Measurements from ENCODE around the gene ZNF536. TPM values are rescaled to one million over a fixed set of nuclear protein-coding genes. Genes with fewer than 3 reads are reported as not detected.

Gene ZNF536
- total and polyA plus RNA-seq, 2 of the 13 experiments (the other 11 are each of a cell fraction or from before 2014, with no cell fraction given): not detected

DNA sequence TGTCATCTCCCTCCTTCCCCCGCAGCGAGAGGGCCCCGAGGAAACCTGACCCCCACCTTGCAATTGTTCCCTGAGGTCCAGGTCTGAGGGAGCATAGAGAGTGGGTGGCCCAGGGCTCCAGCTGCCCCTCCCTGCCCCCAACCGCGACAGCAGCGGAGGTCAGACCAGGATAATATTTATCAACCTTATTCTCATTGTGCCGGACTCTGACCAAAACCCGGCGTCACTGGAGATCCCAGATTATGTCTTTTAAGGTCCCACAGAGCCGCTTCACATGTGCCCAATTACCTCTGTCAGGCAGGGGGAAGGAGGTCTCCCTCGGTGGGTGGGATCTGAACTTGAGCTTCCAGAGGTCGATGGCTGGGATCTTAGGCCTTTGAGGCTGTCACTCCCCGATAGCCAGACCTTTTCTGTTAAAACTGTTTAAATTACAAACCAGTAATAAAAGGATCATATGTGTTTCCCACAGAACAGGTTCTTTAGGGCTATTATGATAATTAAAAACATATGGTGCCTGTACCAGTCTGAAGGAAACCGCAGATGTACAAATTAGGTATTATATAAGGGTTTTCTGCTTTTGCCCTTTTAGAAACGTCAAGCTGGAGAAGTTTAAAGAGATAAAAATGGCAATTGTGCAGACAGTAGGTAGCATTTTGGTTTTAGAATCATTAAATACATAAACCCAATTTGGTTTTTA is 195.5 kb downstream of the ZNF536 start (continued):
- TF ChIP-seq TBP (CRISPR knock-in tag; IDR thresholded peaks at IDR 0.05) (no peak), EHMT2 (IDR thresholded peaks at IDR 0.05; ENCODE audit: borderline replicate concordance, low read depth, low read length) (no peak), FOXK1 (CRISPR knock-in tag; IDR thresholded peaks at IDR 0.05; ENCODE audit: borderline replicate concordance, low read depth) (no peak), FOSL2 (CRISPR knock-in tag; IDR thresholded peaks at IDR 0.05) (no peak)

DNA sequence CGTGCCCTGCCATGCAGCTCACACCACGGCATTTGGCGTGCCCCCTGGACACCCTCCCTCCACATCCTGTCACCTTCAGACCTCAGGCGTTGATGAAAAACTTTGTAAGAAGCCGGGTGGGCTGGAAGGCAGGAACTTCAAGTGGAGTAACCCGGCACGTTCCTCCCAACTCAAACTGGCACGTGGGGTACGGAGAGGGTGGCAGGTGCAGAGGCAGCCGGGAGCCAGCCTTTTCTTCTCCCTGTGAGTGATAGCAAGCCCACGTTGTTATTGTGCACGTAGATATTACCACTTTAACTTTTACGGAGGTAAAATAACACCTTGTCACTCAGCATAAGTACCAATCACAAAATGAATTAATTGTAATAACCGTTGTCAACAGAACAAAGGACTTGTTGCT is 198.0 kb downstream of the ZNF536 start:
- Histone ChIP-seq H3K4me2 (ENCODE audit: low read depth, low read length) (no peak overlapping the region), H3K9ac (ENCODE audit: insufficient read depth, low read depth, low read length) (no peak overlapping the region), H3K79me2 (ENCODE audit: insufficient read depth, low read length) (no peaks in the 10 kb centered on the region), H3K27me3 (ENCODE audit: control insufficient read depth in 1 of 2, insufficient read depth in 2 of 2, low read length in 2 of 2) (peaks cover 0 to 6% of the 10 kb centered on the region in 2 experiments; a peak in 1 of 5 replicates), H3K4me3 (replicated peaks in 1 of 3; ENCODE audit: insufficient read depth in 1 of 3, low read depth in 2 of 3, low read length in 3 of 3) (no peak overlapping the region), H3K4me1 (ENCODE audit: insufficient read depth, low read length) (no peaks in the 10 kb centered on the region), H4K20me1 (ENCODE audit: insufficient read depth, low read length) (no peaks in the 10 kb centered on the region), H3K9me3 (ENCODE audit: low read length) (no peaks in the 10 kb centered on the region), H2AFZ (ENCODE audit: low read length) (no peak overlapping the region), H3K36me3 (replicated peaks in 1 of 2; ENCODE audit: control insufficient read depth in 1 of 2, insufficient read depth in 2 of 2, low read length in 2 of 2) (no peaks in the 10 kb centered on the region), H3K27ac (ENCODE audit: extremely low read length, insufficient read depth, low read length) (no peak overlapping the region)
- intact Hi-C loops (cut with micrococcal nuclease; ENCODE audit: unreplicated experiment) (no loop called here), in situ Hi-C loops (cut with HindIII; ENCODE audit: extremely low pct_ligation_motif_present, low pct_unique_long_range_greater_than_20kb) (no loop called here)
- DNase-seq (ENCODE audit: low spot score): no peak
- CTCF ChIA-PET (ENCODE audit: low intra/inter-chr PET ratio, low total read pairs): no interaction called here
- WGBS (ENCODE audit: low lambda C conversion rate): 10% methylated on average over 10 of the region's 14 CpGs
- FAIRE-seq: no peak
- no peak for ATAC-seq
- POLR2A ChIA-PET: no interaction called here
- BruUV-seq (replicated peaks): no TSS peak
- TF ChIP-seq ZNF552 (CRISPR knock-in tag; IDR thresholded peaks at IDR 0.05; ENCODE audit: borderline replicate concordance): no peak
- no peak for TF ChIP-seq ZNF431 (CRISPR knock-in tag; IDR thresholded peaks at IDR 0.05; ENCODE audit: borderline replicate concordance, low read depth)
- no peak for TF ChIP-seq FOXA1 (IDR thresholded peaks at IDR 0.05)
- no peak for TF ChIP-seq FOXA1 (CRISPR knock-in tag; IDR thresholded peaks at IDR 0.05)
- no peak for TF ChIP-seq ZNF773 (CRISPR knock-in tag; IDR thresholded peaks at IDR 0.05; ENCODE audit: borderline replicate concordance)
- TF ChIP-seq HNRNPH1 (optimal IDR thresholded peaks at IDR 0.05; ENCODE audit: low read depth, low read length): no peak
- TF ChIP-seq SRSF1 (optimal IDR thresholded peaks at IDR 0.05; ENCODE audit: low read depth, low read length): no peak
- no peak for TF ChIP-seq KDM5B (CRISPR knock-in tag; IDR thresholded peaks at IDR 0.05; ENCODE audit: borderline replicate concordance)
- TF ChIP-seq, protein P1, sequence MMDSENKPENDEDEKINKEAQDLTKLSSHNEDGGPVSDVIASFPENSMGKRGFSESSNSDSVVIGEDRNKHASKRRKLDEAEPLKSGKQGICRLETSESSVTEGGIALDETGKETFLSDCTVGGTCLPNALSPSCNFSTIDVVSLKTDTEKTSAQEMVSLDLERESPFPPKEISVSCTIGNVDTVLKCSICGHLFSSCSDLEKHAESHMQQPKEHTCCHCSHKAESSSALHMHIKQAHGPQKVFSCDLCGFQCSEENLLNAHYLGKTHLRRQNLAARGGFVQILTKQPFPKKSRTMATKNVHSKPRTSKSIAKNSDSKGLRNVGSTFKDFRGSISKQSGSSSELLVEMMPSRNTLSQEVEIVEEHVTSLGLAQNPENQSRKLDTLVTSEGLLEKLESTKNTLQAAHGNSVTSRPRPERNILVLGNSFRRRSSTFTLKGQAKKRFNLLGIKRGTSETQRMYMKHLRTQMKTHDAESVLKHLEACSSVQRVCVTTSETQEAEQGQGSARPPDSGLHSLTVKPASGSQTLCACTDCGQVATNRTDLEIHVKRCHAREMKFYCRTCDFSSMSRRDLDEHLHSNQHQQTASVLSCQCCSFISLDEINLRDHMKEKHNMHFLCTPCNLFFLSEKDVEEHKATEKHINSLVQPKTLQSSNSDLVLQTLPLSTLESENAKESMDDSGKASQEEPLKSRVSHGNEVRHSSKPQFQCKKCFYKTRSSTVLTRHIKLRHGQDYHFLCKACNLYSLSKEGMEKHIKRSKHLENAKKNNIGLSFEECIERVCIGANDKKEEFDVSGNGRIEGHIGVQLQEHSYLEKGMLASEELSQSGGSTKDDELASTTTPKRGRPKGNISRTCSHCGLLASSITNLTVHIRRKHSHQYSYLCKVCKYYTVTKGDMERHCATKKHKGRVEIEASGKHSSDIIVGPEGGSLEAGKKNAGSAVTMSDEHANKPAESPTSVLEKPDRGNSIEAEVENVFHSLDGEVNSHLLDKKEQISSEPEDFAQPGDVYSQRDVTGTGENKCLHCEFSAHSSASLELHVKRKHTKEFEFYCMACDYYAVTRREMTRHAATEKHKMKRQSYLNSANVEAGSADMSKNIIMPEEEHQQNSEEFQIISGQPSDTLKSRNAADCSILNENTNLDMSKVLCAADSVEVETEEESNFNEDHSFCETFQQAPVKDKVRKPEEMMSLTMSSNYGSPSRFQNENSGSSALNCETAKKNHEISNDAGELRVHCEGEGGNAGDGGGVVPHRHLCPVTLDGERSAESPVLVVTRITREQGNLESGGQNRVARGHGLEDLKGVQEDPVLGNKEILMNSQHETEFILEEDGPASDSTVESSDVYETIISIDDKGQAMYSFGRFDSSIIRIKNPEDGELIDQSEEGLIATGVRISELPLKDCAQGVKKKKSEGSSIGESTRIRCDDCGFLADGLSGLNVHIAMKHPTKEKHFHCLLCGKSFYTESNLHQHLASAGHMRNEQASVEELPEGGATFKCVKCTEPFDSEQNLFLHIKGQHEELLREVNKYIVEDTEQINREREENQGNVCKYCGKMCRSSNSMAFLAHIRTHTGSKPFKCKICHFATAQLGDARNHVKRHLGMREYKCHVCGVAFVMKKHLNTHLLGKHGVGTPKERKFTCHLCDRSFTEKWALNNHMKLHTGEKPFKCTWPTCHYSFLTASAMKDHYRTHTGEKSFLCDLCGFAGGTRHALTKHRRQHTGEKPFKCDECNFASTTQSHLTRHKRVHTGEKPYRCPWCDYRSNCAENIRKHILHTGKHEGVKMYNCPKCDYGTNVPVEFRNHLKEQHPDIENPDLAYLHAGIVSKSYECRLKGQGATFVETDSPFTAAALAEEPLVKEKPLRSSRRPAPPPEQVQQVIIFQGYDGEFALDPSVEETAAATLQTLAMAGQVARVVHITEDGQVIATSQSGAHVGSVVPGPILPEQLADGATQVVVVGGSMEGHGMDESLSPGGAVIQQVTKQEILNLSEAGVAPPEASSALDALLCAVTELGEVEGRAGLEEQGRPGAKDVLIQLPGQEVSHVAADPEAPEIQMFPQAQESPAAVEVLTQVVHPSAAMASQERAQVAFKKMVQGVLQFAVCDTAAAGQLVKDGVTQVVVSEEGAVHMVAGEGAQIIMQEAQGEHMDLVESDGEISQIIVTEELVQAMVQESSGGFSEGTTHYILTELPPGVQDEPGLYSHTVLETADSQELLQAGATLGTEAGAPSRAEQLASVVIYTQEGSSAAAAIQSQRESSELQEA (CRISPR knock-in tag; IDR thresholded peaks at IDR 0.05; ENCODE audit: not compliant biosample characterization): no peak
- no peak for TF ChIP-seq ZNF644 (CRISPR knock-in tag; IDR thresholded peaks at IDR 0.05; ENCODE audit: low read depth)
- TF ChIP-seq HMG20A (CRISPR knock-in tag; IDR thresholded peaks at IDR 0.05; ENCODE audit: borderline replicate concordance): no peak
- TF ChIP-seq CHCHD3 (CRISPR knock-in tag; IDR thresholded peaks at IDR 0.05): no peak
- no peak for TF ChIP-seq ZNF678 (CRISPR knock-in tag; IDR thresholded peaks at IDR 0.05)
